Caco-2 (cell line): ENCODE results near the gene NDUFC1. TPM values are rescaled to one million over a fixed set of nuclear protein-coding genes. Genes with fewer than 3 reads are reported as not detected.

Experiments
- BruUV-seq: library from RNA; stranded (reverse); fragments of 400-500 nt; replicated peaks from 2 replicates; lab custom pipeline; 2021; lab: Mats Ljungman, UMichigan
- CTCF ChIA-PET: fragments of 300-600 bp; sonication (Branson Sonifier 250); formaldehyde crosslinking; loops from one replicate; lab custom pipeline; 2022; ENCODE audit warnings: antibody characterized with exemption; lab: Charles Lee
- POLR2A ChIA-PET: fragments of 300-600 bp; sonication (Branson Sonifier 250); formaldehyde crosslinking; loops from one replicate; lab custom pipeline; 2022; ENCODE audit warnings: antibody characterized with exemption; lab: Charles Lee
- DNase-seq, 2 experiments: peaks; one replicate each; pipeline versions ENCODE4 v3.0.0 to v3.0.0-alpha.2; 2020 to 2022
- H3K27me3 ChIP-seq: replicated peaks from 2 replicates; pipeline ENCODE4 v1.6.0; 2011; ENCODE audit warnings: low read length; ENCODE audit not compliant: control insufficient read depth, insufficient read depth
- H3K36me3 ChIP-seq: 2 replicates; pipeline ENCODE4 v1.5.1; 2011; ENCODE audit warnings: low read length; ENCODE audit not compliant: control insufficient read depth, insufficient read depth
- H3K4me1 ChIP-seq: fragments of 250-450 bp; sonication (Bioruptor Pico); 2 replicates; pipeline ENCODE4 v1.5.1; 2020; ENCODE audit warnings: mild to moderate bottlenecking
- H3K4me3 ChIP-seq: 2 replicates; pipeline ENCODE4 v1.5.1; 2011; ENCODE audit warnings: low read depth, mild to moderate bottlenecking, control low read depth, low read length
- H3K9me3 ChIP-seq: fragments of 250-450 bp; sonication (Bioruptor Pico); 2 replicates; pipeline ENCODE4 v1.5.1; 2020; ENCODE audit warnings: mild to moderate bottlenecking, moderate library complexity
- H3K27ac Mint-ChIP-seq: one replicate; pipeline ENCODE4 v1.8.0; 2022; ENCODE audit warnings: mixed read lengths; ENCODE audit not compliant: unreplicated experiment
- H3K27me3 Mint-ChIP-seq: one replicate; pipeline ENCODE4 v1.8.0; 2022; ENCODE audit warnings: mixed read lengths; ENCODE audit not compliant: insufficient read depth, unreplicated experiment
- H3K36me3 Mint-ChIP-seq: one replicate; pipeline ENCODE4 v1.8.0; 2022; ENCODE audit warnings: mild to moderate bottlenecking, mixed read lengths; ENCODE audit not compliant: insufficient read depth, unreplicated experiment
- H3K4me1 Mint-ChIP-seq: one replicate; pipeline ENCODE4 v1.8.0; 2022; ENCODE audit warnings: low read depth, mixed read lengths; ENCODE audit not compliant: unreplicated experiment
- H3K4me3 Mint-ChIP-seq: one replicate; pipeline ENCODE4 v1.8.0; 2022; ENCODE audit warnings: mild to moderate bottlenecking, moderate library complexity, mixed read lengths; ENCODE audit not compliant: unreplicated experiment
- H3K9me3 Mint-ChIP-seq: one replicate; pipeline ENCODE4 v1.8.0; 2022; ENCODE audit warnings: mixed read lengths; ENCODE audit not compliant: unreplicated experiment
- CTCF ChIP-seq, 2 experiments: fragments of 200-600 bp in 1 of 2; IDR thresholded peaks; 1 replicate in 1 of 2; 2 replicates in 1 of 2; pipeline versions ENCODE4 v1.5.1 to v1.8.0; 2011 to 2022; ENCODE audit warnings: antibody characterized with exemption in 1 of 2, control low read depth in 1 of 2, inconsistent platforms in 1 of 2, low read depth in 1 of 2, low read length in 1 of 2, mild to moderate bottlenecking in 1 of 2, moderate library complexity in 1 of 2; ENCODE audit not compliant: insufficient read depth in 1 of 2, severe bottlenecking in 1 of 2, unreplicated experiment in 1 of 2
- intact Hi-C: fragments of 100-400 bp; cut with micrococcal nuclease; formaldehyde crosslinking; loops from one replicate; pipeline ENCODE4 v1.10.0; 2022; ENCODE audit not compliant: unreplicated experiment
- total RNA-seq: library from RNA; stranded (reverse); gene quantifications from 2 replicates; pipeline ENCODE4 v1.2.3, GENCODE V29; 2022

Gene NDUFC1
- total RNA-seq, 1 experiment from 2014 or later = 69.4 TPM

GRCh38 chr4:139274790-139275189 is 27.5 kb downstream of the NDUFC1 start:
- no peak for TF ChIP-seq CTCF (IDR thresholded peaks at IDR 0.05; ENCODE audit: insufficient read depth in 1 of 2, low read depth in 1 of 2, low read length in 1 of 2, severe bottlenecking in 1 of 2, unreplicated experiment in 1 of 2)
- Histone ChIP-seq H3K36me3 (no peaks in the 10 kb centered on the region), H3K4me3 (no peak overlapping the region), H3K27me3 (no peaks in the 10 kb centered on the region), H3K4me1 (peaks cover 9% of the 10 kb centered on the region; the same call in 1 of the 2 replicates), H3K9me3 (no peaks in the 10 kb centered on the region)
- no peaks in the 10 kb centered on the region for H3K9me3 Mint-ChIP-seq
- no peaks in the 10 kb centered on the region for H3K27me3 Mint-ChIP-seq
- no peaks in the 10 kb centered on the region for H3K36me3 Mint-ChIP-seq
- no TSS peak for BruUV-seq
- H3K4me3 Mint-ChIP-seq = no peak overlapping the region
- ChIA-PET CTCF (no interaction called here), POLR2A (no interaction called here)
- no peak for DNase-seq
- H3K4me1 Mint-ChIP-seq = peaks cover 6% of the 10 kb centered on the region
- H3K27ac Mint-ChIP-seq = no peak overlapping the region
- intact Hi-C loops = no loop called here

- no peak for TF ChIP-seq CTCF (IDR thresholded peaks at IDR 0.05; ENCODE audit: insufficient read depth in 1 of 2, low read depth in 1 of 2, low read length in 1 of 2, severe bottlenecking in 1 of 2, unreplicated experiment in 1 of 2)
- Mint-ChIP-seq H3K4me1 (peaks cover 6% of the 10 kb centered on the region), H3K27ac (no peak overlapping the region), H3K4me3 (no peak overlapping the region), H3K27me3 (no peaks in the 10 kb centered on the region), H3K36me3 (no peaks in the 10 kb centered on the region), H3K9me3 (no peaks in the 10 kb centered on the region)
- H3K36me3 ChIP-seq = no peaks in the 10 kb centered on the region
- peaks cover 9% of the 10 kb centered on the region; the same call in 1 of the 2 replicates for H3K4me1 ChIP-seq
- ChIA-PET POLR2A (interaction anchor here (0.6 kb wide), 1 partner anchor 19 kb away, joined by 4 read pairs; no protein-coding TSS in a partner anchor), CTCF (no interaction called here)
- no peaks in the 10 kb centered on the region for H3K27me3 ChIP-seq
- intact Hi-C loops = no loop called here
- BruUV-seq = no TSS peak
- no peak overlapping the region for H3K4me3 ChIP-seq
- no peaks in the 10 kb centered on the region for H3K9me3 ChIP-seq
- no peak for DNase-seq
These were observed 28.4 kb downstream of the NDUFC1 start for GRCh38 chr4:139273835-139274234.

- intact Hi-C loops = no loop called here
- Histone ChIP-seq H3K36me3 (no peaks in the 10 kb centered on the region), H3K4me1 (peaks cover 18% of the 10 kb centered on the region), H3K9me3 (no peaks in the 10 kb centered on the region), H3K4me3 (no peak overlapping the region), H3K27me3 (no peaks in the 10 kb centered on the region)
- DNase-seq = no peak
- CTCF ChIA-PET = no interaction called here
- Mint-ChIP-seq H3K27me3 (no peaks in the 10 kb centered on the region), H3K9me3 (no peaks in the 10 kb centered on the region), H3K27ac (peak overlapping the region; percentile 85), H3K36me3 (no peaks in the 10 kb centered on the region), H3K4me3 (peak overlapping the region; percentile 83), H3K4me1 (peaks cover 17% of the 10 kb centered on the region)
- no peak for TF ChIP-seq CTCF (IDR thresholded peaks at IDR 0.05; ENCODE audit: insufficient read depth in 1 of 2, low read depth in 1 of 2, low read length in 1 of 2, severe bottlenecking in 1 of 2, unreplicated experiment in 1 of 2)
- POLR2A ChIA-PET = interaction anchor here (0.5 kb wide), 1 partner anchor 90 kb away, joined by 4 read pairs; the partner anchor contains the start of gene ELF2
- BruUV-seq = no TSS peak
These were observed 35.0 kb downstream of the NDUFC1 start for GRCh38 chr4:139267301-139267700.
